GM12878 (cell line): ENCODE results near the gene UBE2O. TPM values are rescaled to one million over a fixed set of nuclear protein-coding genes. Genes with fewer than 3 reads are reported as not detected.

Experiments used
- ATAC-seq: fragments of 200-7000 bp; cut with Tn5 transposase; 3 replicates; pipeline ENCODE4 v1.9.1; 2020; ENCODE audit warnings: mild to moderate bottlenecking, moderate library complexity
- BruUV-seq: library from RNA; stranded (reverse); fragments of 400-500 nt; replicated peaks from 2 replicates; lab custom pipeline; 2021; lab: Mats Ljungman, UMichigan
- CTCF ChIA-PET: fragments of 300-600 bp; sonication (Branson Sonifier 250); formaldehyde crosslinking; extraction: SDS; loops from one replicate; lab custom pipeline; 2021; ENCODE audit warnings: inconsistent platforms; lab: Yijun Ruan, JAX
- POLR2A ChIA-PET: fragments of 350-600 bp; formaldehyde crosslinking; extraction: SDS; loops from one replicate; lab custom pipeline; 2021; ENCODE audit warnings: inconsistent platforms; lab: Charles Lee
- RAD21 ChIA-PET: fragments of 300-600 bp; sonication (Branson Sonifier 250); formaldehyde crosslinking; loops from one replicate; lab custom pipeline; 2023; ENCODE audit warnings: antibody characterized with exemption; ENCODE audit not compliant: unreplicated experiment; lab: Charles Lee
- SMC1A ChIA-PET: fragments of 300-600 bp; sonication (Branson Sonifier 250); formaldehyde crosslinking; loops from one replicate; lab custom pipeline; 2023; ENCODE audit not compliant: unreplicated experiment, uncharacterized antibody; lab: Charles Lee
- DNase-seq: peaks from one replicate; pipeline ENCODE4 v3.0.0-alpha.2; 2011; ENCODE audit warnings: low read depth, low spot score
- FAIRE-seq: peaks from 3 replicates; lab custom pipeline; 2011; peaks lifted over from hg19 to GRCh38; lab: Jason Lieb, UNC
- H2AFZ ChIP-seq: 2 replicates; pipeline ENCODE4 v1.6.0; 2011; ENCODE audit warnings: low read depth, low read length, control low read depth; ENCODE audit not compliant: control insufficient read depth
- H3K27ac ChIP-seq: 2 replicates; pipeline ENCODE4 v1.5.1; 2011; ENCODE audit warnings: control low read depth; ENCODE audit not compliant: control insufficient read depth, insufficient read depth
- H3K27me3 ChIP-seq, 2 experiments: replicated peaks in 1 of 2; 2 replicates each; pipeline versions ENCODE4 v1.6.0 to v1.6.1; 2011; ENCODE audit warnings: low read length in 1 of 2; ENCODE audit not compliant: control insufficient read depth in 2 of 2, insufficient read depth in 2 of 2
- H3K36me3 ChIP-seq, 2 experiments: 2 replicates each; pipeline ENCODE4 v1.5.1; 2011; ENCODE audit warnings: low read length in 1 of 2; ENCODE audit not compliant: control insufficient read depth in 2 of 2, insufficient read depth in 2 of 2
- H3K4me1 ChIP-seq: 2 replicates; pipeline ENCODE4 v1.6.1; 2011; ENCODE audit warnings: mild to moderate bottlenecking, low read length, moderate library complexity, mixed read lengths; ENCODE audit not compliant: control insufficient read depth, insufficient read depth
- H3K4me2 ChIP-seq: 2 replicates; pipeline ENCODE4 v1.6.0; 2011; ENCODE audit warnings: control low read depth; ENCODE audit not compliant: control insufficient read depth, insufficient read depth
- H3K4me3 ChIP-seq: fragments of 200-600 bp; sonication (generic); 2 replicates; pipeline ENCODE4 v1.5.1; 2016
- H3K79me2 ChIP-seq: 2 replicates; pipeline ENCODE4 v1.6.0; 2011; ENCODE audit warnings: low read length; ENCODE audit not compliant: control insufficient read depth, insufficient read depth
- H3K9ac ChIP-seq: 2 replicates; pipeline ENCODE4 v1.8.0; 2011; ENCODE audit warnings: low read length, control low read depth, mixed read lengths; ENCODE audit not compliant: control insufficient read depth, insufficient read depth
- H3K9me3 ChIP-seq: replicated peaks from 3 replicates; pipeline ENCODE4 v1.5.1; 2011; ENCODE audit warnings: mild to moderate bottlenecking, low read length; ENCODE audit not compliant: control insufficient read depth, insufficient read depth
- H4K20me1 ChIP-seq: 2 replicates; pipeline ENCODE4 v1.6.0; 2011; ENCODE audit not compliant: control insufficient read depth, insufficient read depth
- IKZF2 ChIP-seq, 2 experiments: fragments of 450-650 bp; IDR thresholded peaks; 2 replicates each; pipeline ENCODE4 v1.6.1; 2017; ENCODE audit warnings: mild to moderate bottlenecking in 2 of 2, moderate library complexity in 2 of 2
- MYC ChIP-seq: IDR thresholded peaks from 2 replicates; pipeline ENCODE4 v1.6.1; 2011; ENCODE audit warnings: mild to moderate bottlenecking, low read length, moderate library complexity, inconsistent platforms; ENCODE audit not compliant: insufficient read depth, insufficient replicate concordance, insufficient read length, severe bottlenecking
- NBN ChIP-seq: fragments of 450-650 bp; IDR thresholded peaks from 2 replicates; pipeline ENCODE4 v1.6.1; 2016
- NFIC ChIP-seq: IDR thresholded peaks from 2 replicates; pipeline ENCODE4 v1.6.1; 2012; ENCODE audit warnings: low read depth, mild to moderate bottlenecking, inconsistent platforms, low read length, moderate library complexity
- REST ChIP-seq: IDR thresholded peaks from 2 replicates; pipeline ENCODE4 v1.6.1; 2012; ENCODE audit warnings: mild to moderate bottlenecking, low read depth, low read length
- TCF3 ChIP-seq: IDR thresholded peaks from 2 replicates; pipeline ENCODE4 v1.6.1; 2012; ENCODE audit warnings: low read depth, mild to moderate bottlenecking, low read length, borderline replicate concordance; ENCODE audit not compliant: insufficient read depth
- ZZZ3 ChIP-seq: IDR thresholded peaks from 2 replicates; pipeline ENCODE4 v1.6.1; 2011; ENCODE audit warnings: low read depth; ENCODE audit not compliant: control insufficient read depth, insufficient read length
- WGBS: methylation state at CpG from one replicate; pipeline ENCODE4 v1.1.6; 2016; ENCODE audit warnings: low lambda C conversion rate; ENCODE audit not compliant: insufficient replicate concordance, insufficient coverage; ENCODE audit errors: missing lambda C conversion rate; 5-methylcytosine and 5-hydroxymethylcytosine counted together
- in situ Hi-C: fragments of 300-500 bp; cut with MboI; formaldehyde crosslinking; loops from 9 replicates; pipeline ENCODE4 v1.14.3; 2018; ENCODE audit warnings: mixed read lengths
- intact Hi-C: fragments of 100-400 bp; cut with micrococcal nuclease; formaldehyde crosslinking; loops from one replicate; pipeline ENCODE4 v1.14.2; 2022; ENCODE audit not compliant: unreplicated experiment
- polyA plus RNA-seq, 11 experiments: library from polyadenylated mRNA; depleted of rRNA in 4 of 11; unstranded in 6 of 11; stranded (reverse) in 5 of 11; fragments of >200 nt; fragmentation: Nextera tagmentation in 4 of 11; fragmentation: Illumina TruSeq in 1 of 11; extraction: Ambion mirVana in 4 of 11; extraction: Trizol in 1 of 11; gene quantifications; 1 replicate in 1 of 11; 2 replicates in 10 of 11; pipeline versions ENCODE4 v1.2.1 to v1.2.3, GENCODE V29; 2011 to 2016; ENCODE audit warnings: inconsistent platforms in 2 of 11, missing spikeins in 2 of 11, low read depth in 1 of 11
- total RNA-seq, 4 experiments: library from RNA; depleted of rRNA in 3 of 4; stranded (reverse); fragments of >200 nt in 3 of 4; fragmentation: Illumina TruSeq in 1 of 4; extraction: Trizol in 1 of 4; gene quantifications; 2 replicates each; pipeline versions ENCODE4 v1.2.1 to v1.2.3, GENCODE V29; 2013 to 2021
- TF ChIP-seq, protein P1 (sequence below): fragments of 450-650 bp; formaldehyde crosslinking; IDR thresholded peaks from 2 replicates; pipeline ENCODE4 v1.5.0; 2022; ENCODE audit warnings: mild to moderate bottlenecking, missing genetic modification characterization

The UBE2O gene
- total and polyA plus RNA-seq, 10 of the 15 experiments (the other 5 are each of a cell fraction or from before 2014, with no cell fraction given) = 2.1 to 39.0 (median 14.1) TPM

DNA sequence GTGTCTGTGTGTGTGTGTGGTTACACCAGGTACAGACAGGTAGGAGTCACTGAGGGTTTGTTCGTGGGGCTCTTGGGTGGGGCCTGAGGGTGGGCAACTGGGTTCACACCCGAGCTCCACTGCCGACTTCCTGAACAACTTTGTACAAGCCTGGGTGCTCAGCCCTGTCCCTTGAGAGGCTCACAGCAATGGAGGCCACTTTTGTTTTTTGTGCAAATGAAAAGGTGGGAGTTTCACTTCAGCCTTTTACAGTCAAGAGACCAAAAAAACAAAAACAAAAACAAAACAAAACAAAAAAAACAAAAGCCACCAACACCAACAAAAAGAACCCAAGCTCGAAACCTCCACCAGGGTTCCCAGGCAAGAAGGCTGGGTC, 45.9 kb upstream of the UBE2O start (continued):
- TF ChIP-seq, protein P1, sequence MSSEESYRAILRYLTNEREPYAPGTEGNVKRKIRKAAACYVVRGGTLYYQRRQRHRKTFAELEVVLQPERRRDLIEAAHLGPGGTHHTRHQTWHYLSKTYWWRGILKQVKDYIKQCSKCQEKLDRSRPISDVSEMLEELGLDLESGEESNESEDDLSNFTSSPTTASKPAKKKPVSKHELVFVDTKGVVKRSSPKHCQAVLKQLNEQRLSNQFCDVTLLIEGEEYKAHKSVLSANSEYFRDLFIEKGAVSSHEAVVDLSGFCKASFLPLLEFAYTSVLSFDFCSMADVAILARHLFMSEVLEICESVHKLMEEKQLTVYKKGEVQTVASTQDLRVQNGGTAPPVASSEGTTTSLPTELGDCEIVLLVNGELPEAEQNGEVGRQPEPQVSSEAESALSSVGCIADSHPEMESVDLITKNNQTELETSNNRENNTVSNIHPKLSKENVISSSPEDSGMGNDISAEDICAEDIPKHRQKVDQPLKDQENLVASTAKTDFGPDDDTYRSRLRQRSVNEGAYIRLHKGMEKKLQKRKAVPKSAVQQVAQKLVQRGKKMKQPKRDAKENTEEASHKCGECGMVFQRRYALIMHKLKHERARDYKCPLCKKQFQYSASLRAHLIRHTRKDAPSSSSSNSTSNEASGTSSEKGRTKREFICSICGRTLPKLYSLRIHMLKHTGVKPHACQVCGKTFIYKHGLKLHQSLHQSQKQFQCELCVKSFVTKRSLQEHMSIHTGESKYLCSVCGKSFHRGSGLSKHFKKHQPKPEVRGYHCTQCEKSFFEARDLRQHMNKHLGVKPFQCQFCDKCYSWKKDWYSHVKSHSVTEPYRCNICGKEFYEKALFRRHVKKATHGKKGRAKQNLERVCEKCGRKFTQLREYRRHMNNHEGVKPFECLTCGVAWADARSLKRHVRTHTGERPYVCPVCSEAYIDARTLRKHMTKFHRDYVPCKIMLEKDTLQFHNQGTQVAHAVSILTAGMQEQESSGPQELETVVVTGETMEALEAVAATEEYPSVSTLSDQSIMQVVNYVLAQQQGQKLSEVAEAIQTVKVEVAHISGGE = no peak
- TF ChIP-seq NBN = peak; percentile 63; the same call in 1 of the 2 replicates

- Histone ChIP-seq H3K4me1 (peaks cover 66% of the 10 kb centered on the region), H3K79me2 (peaks cover 63% of the 10 kb centered on the region), H3K9ac (peak overlapping the region; percentile 81), H3K4me2 (peak overlapping the region; percentile 88), H2AFZ (no peak overlapping the region), H4K20me1 (no peaks in the 10 kb centered on the region), H3K27me3 (no peaks in the 10 kb centered on the region), H3K27ac (peak overlapping the region; percentile 86), H3K4me3 (peak overlapping the region; percentile 96), H3K36me3 (no peaks in the 10 kb centered on the region; a peak in 3 of 4 replicates), H3K9me3 (no peaks in the 10 kb centered on the region)
- DNase-seq (no peak), ATAC-seq (peak; percentile 26), FAIRE-seq (no peak)
- BruUV-seq = no TSS peak
- ChIA-PET CTCF (interaction anchor here (0.8 to 3.1 kb wide), 8 partner anchors 13 to 174 kb away, joined by 3 to 15 read pairs (median 6); partner anchors contain the start of gene AANAT), POLR2A (interaction anchor here (0.5 to 9.0 kb wide), 8 partner anchors 8 to 69 kb away, joined by 3 to 101 read pairs (median 8); partner anchors contain the start of gene AANAT), RAD21 (interaction anchor here (0.9 to 5.4 kb wide), 6 partner anchors 9 to 31 kb away, joined by 4 to 34 read pairs (median 6); partner anchors contain the start of gene AANAT), SMC1A (interaction anchor here (1.0 to 8.7 kb wide), 7 partner anchors 10 to 53 kb away, joined by 3 to 115 read pairs (median 4); partner anchors contain the start of gene AANAT)
- in situ Hi-C loops (no loop called here), intact Hi-C loops (no loop called here)
- 34% methylated on average over 31 of the region's 31 CpGs for WGBS
- TF ChIP-seq NBN (peak; percentile 92; the same call in 1 of the 2 replicates), IKZF2 (IDR thresholded peaks at IDR 0.05) (peak; percentile 64), NFIC (no peak), TCF3 (0 out of 2 replicates have a peak, but pooled peaks have one; percentile 16), ZZZ3 (no peak), REST (no peak), MYC (no peak)
Measured at GRCh38 chr17:76497979-76498875, 45.3 kb upstream of the UBE2O start.
